PC-3 (cell line): Measurements from ENCODE around the gene TTLL12. TPM values are rescaled to one million over a fixed set of nuclear protein-coding genes. Genes with fewer than 3 reads are reported as not detected.

Experiments used
- ATAC-seq: fragments of 200-7000 bp; cut with Tn5 transposase; 2 replicates; pipeline ENCODE4 v1.9.1; 2020; ENCODE audit warnings: mild to moderate bottlenecking, moderate library complexity
- BruUV-seq: library from RNA; stranded (reverse); fragments of 400-500 nt; replicated peaks from 2 replicates; lab custom pipeline; 2021; lab: Mats Ljungman, UMichigan
- CTCF ChIA-PET: fragments of 300-600 bp; sonication (Branson Sonifier 250); formaldehyde crosslinking; loops from one replicate; lab custom pipeline; 2022; ENCODE audit warnings: antibody characterized with exemption; lab: Charles Lee
- POLR2A ChIA-PET: fragments of 300-600 bp; sonication (Branson Sonifier 250); formaldehyde crosslinking; loops from one replicate; lab custom pipeline; 2022; ENCODE audit warnings: antibody characterized with exemption; ENCODE audit not compliant: unreplicated experiment; lab: Charles Lee
- DNase-seq: peaks from one replicate; pipeline ENCODE4 v3.0.0-alpha.2; 2015
- H2AFZ ChIP-seq: fragments of 300-600 bp; sonication (generic); 2 replicates; pipeline ENCODE4 v1.6.0; 2016; ENCODE audit warnings: antibody characterized with exemption, low read length
- H3F3A ChIP-seq: fragments of 300-600 bp; sonication (generic); one replicate; pipeline ENCODE4 v1.6.0; 2017; ENCODE audit warnings: antibody characterized with exemption, low read length, control low read depth, mild to moderate bottlenecking; ENCODE audit not compliant: unreplicated experiment
- H3K27ac ChIP-seq: fragments of 300-600 bp; sonication (generic); 2 replicates; pipeline ENCODE4 v1.5.1; 2016; ENCODE audit warnings: mild to moderate bottlenecking, low read length
- H3K27me3 ChIP-seq: fragments of 300-600 bp; sonication (generic); 2 replicates; pipeline ENCODE4 v1.6.1; 2016; ENCODE audit warnings: low read length, mixed read lengths
- H3K36me3 ChIP-seq: fragments of 300-600 bp; sonication (generic); 2 replicates; pipeline ENCODE4 v1.6.1; 2016; ENCODE audit warnings: low read depth, mixed run types, low read length, mixed read lengths
- H3K4me1 ChIP-seq: fragments of 300-600 bp; sonication (generic); 2 replicates; pipeline ENCODE4 v1.5.1; 2016; ENCODE audit warnings: low read length; ENCODE audit not compliant: insufficient read depth
- H3K4me2 ChIP-seq: fragments of 300-600 bp; sonication (generic); 2 replicates; pipeline ENCODE4 v1.6.0; 2016; ENCODE audit warnings: low read length
- H3K4me3 ChIP-seq: fragments of 300-600 bp; sonication (generic); 2 replicates; pipeline ENCODE4 v1.5.1; 2016; ENCODE audit warnings: mild to moderate bottlenecking, low read length, mixed read lengths
- H3K79me2 ChIP-seq: fragments of 300-600 bp; sonication (generic); 2 replicates; pipeline ENCODE4 v1.6.1; 2017; ENCODE audit warnings: low read length, mixed read lengths
- H3K9ac ChIP-seq: fragments of 300-600 bp; sonication (generic); 2 replicates; pipeline ENCODE4 v1.6.0; 2016; ENCODE audit warnings: mild to moderate bottlenecking, low read length
- H3K9me2 ChIP-seq: fragments of 300-600 bp; sonication (generic); replicated peaks from 2 replicates; pipeline ENCODE4 v1.6.1; 2016; ENCODE audit warnings: mixed run types, low read length, mixed read lengths
- H3K9me3 ChIP-seq: fragments of 300-600 bp; sonication (generic); 2 replicates; pipeline ENCODE4 v1.6.1; 2016; ENCODE audit warnings: low read length, mixed read lengths
- H4K20me1 ChIP-seq: fragments of 300-600 bp; sonication (generic); 2 replicates; pipeline ENCODE4 v1.6.1; 2016; ENCODE audit warnings: low read length, mixed read lengths
- EZH2 ChIP-seq: fragments of 300-600 bp; sonication (generic); IDR thresholded peaks from one replicate; pipeline ENCODE4 v1.6.1; 2017; ENCODE audit warnings: antibody characterized with exemption, mild to moderate bottlenecking, low read length; ENCODE audit not compliant: unreplicated experiment
- EZH2phosphoT487 ChIP-seq: fragments of 300-600 bp; sonication (generic); IDR thresholded peaks from 2 replicates; pipeline ENCODE4 v1.6.1; 2018; ENCODE audit warnings: mild to moderate bottlenecking, antibody characterized with exemption, low read length, borderline replicate concordance
- intact Hi-C: fragments of 100-400 bp; cut with micrococcal nuclease; formaldehyde crosslinking; loops from 2 replicates; pipeline ENCODE4 v1.9.0; 2023
- total RNA-seq: library from RNA; depleted of rRNA; stranded (reverse); fragments of >200 nt; gene quantifications from 2 replicates; pipeline ENCODE4 v1.2.3, GENCODE V29; 2014
- TF ChIP-seq, protein P1 (sequence below): fragments of 300-600 bp; sonication (generic); conservative IDR thresholded peaks from 2 replicates; pipeline ENCODE4 v1.5.1; 2017; ENCODE audit warnings: antibody characterized with exemption, low read depth, mild to moderate bottlenecking, low read length

TTLL12 gene
- total RNA-seq, 1 experiment from 2014 or later: 48.9 TPM

DNA sequence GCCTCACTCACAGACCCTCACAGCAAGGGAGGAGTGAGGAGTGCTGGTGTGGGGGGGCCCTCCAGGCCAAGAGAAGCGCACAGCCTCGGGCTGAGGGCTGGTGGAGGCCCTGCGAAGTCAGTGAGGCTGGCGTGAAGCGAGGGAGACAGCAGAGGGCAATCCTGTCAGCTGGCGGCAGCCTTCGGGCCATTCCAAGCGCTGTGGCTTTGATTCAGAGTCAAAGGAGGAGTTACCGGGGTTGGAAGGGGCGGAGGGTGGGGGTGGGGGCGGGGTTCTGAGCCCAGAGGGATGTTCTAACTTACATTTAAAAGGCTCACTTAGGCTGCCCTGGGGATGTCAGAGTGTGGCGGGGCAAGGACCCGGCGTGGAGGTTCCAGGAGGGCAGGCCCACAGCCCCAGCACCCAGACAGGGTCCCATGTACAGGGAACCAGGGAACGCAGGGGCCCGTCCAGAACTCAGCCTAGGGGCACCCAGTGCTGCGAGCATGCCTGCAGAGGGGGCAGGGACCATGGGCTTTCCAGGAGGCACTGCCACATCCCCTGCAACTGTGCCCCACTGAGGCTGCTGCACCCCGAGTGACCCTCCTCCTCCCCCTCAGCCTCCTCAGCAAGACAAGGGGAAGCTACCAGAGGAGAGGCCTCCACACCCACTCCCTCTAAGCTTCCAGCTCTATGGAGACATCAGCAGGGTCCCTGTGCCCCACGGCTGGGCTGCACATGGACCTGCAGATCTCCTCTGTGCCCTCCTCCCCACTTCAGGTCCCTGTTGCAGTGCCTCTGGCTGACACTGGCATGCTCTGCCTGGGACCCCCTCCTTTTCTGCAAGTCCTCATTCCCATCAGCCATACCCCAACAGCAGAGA lies 39.7 kb upstream of the TTLL12 start:
- Histone ChIP-seq H3K4me2 (no peak overlapping the region), H3K9me3 (no peaks in the 10 kb centered on the region), H3K4me3 (no peak overlapping the region), H3K27ac (no peak overlapping the region), H3K27me3 (no peaks in the 10 kb centered on the region), H3K36me3 (no peaks in the 10 kb centered on the region), H3K79me2 (no peaks in the 10 kb centered on the region), H4K20me1 (no peaks in the 10 kb centered on the region), H3K9me2 (no peaks in the 10 kb centered on the region), H3K4me1 (no peaks in the 10 kb centered on the region), H3K9ac (no peak overlapping the region), H3F3A (no peaks in the 10 kb centered on the region), H2AFZ (no peak overlapping the region)
- DNase-seq: no peak
- intact Hi-C loops: no loop called here
- no peak for TF ChIP-seq EZH2phosphoT487
- TF ChIP-seq, protein P1, sequence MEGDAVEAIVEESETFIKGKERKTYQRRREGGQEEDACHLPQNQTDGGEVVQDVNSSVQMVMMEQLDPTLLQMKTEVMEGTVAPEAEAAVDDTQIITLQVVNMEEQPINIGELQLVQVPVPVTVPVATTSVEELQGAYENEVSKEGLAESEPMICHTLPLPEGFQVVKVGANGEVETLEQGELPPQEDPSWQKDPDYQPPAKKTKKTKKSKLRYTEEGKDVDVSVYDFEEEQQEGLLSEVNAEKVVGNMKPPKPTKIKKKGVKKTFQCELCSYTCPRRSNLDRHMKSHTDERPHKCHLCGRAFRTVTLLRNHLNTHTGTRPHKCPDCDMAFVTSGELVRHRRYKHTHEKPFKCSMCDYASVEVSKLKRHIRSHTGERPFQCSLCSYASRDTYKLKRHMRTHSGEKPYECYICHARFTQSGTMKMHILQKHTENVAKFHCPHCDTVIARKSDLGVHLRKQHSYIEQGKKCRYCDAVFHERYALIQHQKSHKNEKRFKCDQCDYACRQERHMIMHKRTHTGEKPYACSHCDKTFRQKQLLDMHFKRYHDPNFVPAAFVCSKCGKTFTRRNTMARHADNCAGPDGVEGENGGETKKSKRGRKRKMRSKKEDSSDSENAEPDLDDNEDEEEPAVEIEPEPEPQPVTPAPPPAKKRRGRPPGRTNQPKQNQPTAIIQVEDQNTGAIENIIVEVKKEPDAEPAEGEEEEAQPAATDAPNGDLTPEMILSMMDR: no peak
- TF ChIP-seq EZH2: no peak
- no TSS peak for BruUV-seq
- ChIA-PET POLR2A (no interaction called here), CTCF (no interaction called here)
- ATAC-seq: no peak

DNA sequence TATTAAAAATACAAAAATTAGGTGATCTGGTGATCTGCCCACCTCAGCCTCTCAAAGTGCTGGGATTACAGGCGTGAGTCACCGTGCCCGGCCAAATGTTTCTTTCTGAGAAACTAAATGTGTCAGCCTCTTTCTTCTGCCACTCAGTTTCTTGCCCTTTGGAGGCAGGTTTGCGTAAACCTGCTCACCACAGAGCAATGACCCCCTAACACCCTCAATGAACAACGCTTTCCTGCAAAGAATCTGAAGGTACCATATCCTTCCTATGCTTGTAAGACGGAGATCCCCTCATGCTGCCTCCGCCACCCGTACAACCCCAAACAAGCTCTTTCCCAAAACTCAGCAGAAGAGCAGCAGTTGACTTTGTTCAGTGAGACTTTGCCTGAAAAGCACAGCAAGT lies 38.7 kb upstream of the TTLL12 start:
- no peak overlapping the region for H3K4me3 ChIP-seq
- POLR2A ChIA-PET: no interaction called here
- H3K9me3 ChIP-seq: no peaks in the 10 kb centered on the region
- H3K36me3 ChIP-seq: no peaks in the 10 kb centered on the region
- H3K9ac ChIP-seq: no peak overlapping the region
- H3K79me2 ChIP-seq: no peaks in the 10 kb centered on the region
- BruUV-seq: no TSS peak
- H3K4me1 ChIP-seq: no peaks in the 10 kb centered on the region
- H3K27me3 ChIP-seq: no peaks in the 10 kb centered on the region
- ATAC-seq (no peak), DNase-seq (no peak)
- H3F3A ChIP-seq: no peaks in the 10 kb centered on the region
- H2AFZ ChIP-seq: no peak overlapping the region
- H4K20me1 ChIP-seq: no peaks in the 10 kb centered on the region
- intact Hi-C loops: no loop called here
- no peak for TF ChIP-seq EZH2
- no peak for TF ChIP-seq EZH2phosphoT487
- TF ChIP-seq, protein P1: no peak
- no peak overlapping the region for H3K27ac ChIP-seq
- no peaks in the 10 kb centered on the region for H3K9me2 ChIP-seq
- CTCF ChIA-PET: no interaction called here
- no peak overlapping the region for H3K4me2 ChIP-seq

DNA sequence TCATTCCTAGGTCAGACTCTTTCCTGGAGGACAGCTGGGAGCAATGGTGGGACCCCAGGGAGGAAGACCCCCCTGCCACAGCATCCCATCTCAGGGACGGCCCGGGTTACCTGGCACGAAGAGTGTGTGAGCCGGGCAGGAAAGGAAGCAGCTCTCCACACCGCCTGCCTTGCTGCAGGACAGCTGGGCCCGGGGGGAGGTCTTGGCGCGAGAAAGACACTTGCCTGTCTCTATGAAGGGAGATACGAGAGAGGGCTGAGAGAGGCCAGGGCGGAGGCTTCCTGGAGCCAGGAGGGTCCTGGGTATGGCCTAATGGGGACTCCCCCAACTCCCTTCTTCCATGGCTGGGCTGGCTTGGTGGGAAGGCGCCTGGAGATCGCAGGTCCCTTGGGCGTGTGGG lies 36.1 kb upstream of the TTLL12 start:
- Histone ChIP-seq H2AFZ (no peak overlapping the region), H3F3A (no peaks in the 10 kb centered on the region), H3K9ac (no peak overlapping the region), H3K9me2 (no peaks in the 10 kb centered on the region), H3K4me3 (no peak overlapping the region), H4K20me1 (no peaks in the 10 kb centered on the region), H3K27ac (no peak overlapping the region), H3K27me3 (no peaks in the 10 kb centered on the region), H3K36me3 (no peaks in the 10 kb centered on the region), H3K4me1 (no peaks in the 10 kb centered on the region), H3K79me2 (no peaks in the 10 kb centered on the region), H3K9me3 (no peaks in the 10 kb centered on the region), H3K4me2 (no peak overlapping the region)
- no peak for DNase-seq
- CTCF ChIA-PET: no interaction called here
- BruUV-seq: no TSS peak
- intact Hi-C loops: no loop called here
- TF ChIP-seq, protein P1: no peak
- TF ChIP-seq EZH2: no peak
- POLR2A ChIA-PET: no interaction called here
- ATAC-seq: no peak
